ENCODE data around the gene SLC25A44. TPM values are rescaled to one million over a fixed set of nuclear protein-coding genes. Genes with fewer than 3 reads are reported as not detected.

Gene SLC25A44
- total and polyA plus RNA-seq, 9 donors, result 6.8 to 21.0 (median 16.8) TPM

DNA sequence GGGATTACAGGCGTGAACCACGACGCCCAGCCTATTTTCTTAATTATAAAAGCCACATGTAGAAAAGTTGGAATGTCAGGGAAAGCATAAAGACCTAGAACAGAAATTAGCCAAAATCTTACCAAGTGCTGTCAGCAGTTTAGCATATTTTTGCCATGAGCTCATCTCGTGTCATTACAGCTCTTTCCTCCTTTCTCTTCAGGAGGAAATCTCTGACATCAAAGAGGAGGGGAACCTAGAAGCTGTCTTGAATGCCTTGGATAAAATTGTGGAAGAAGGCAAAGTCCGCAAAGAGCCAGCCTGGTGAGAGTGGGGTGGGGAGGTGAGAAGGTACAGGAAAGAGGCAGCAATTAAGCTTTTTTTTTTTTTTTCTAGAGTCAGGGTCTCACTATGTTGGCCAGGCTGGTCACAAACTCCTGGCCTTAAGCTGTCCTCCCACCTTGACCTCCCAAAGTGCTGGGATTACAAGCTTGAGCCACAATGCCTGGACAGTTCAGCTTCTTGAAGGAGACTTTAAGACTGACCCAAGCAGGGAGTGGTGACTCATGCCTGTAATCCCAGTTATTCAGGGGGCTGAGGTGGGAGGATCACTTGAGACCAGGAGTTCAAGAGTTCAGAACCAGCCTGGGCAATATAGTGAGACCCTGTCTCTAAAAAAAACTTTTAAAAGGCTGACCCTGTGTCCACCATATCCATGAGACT is 39.7 kb downstream of the SLC25A44 start:
- Histone ChIP-seq H3K27ac (no peak overlapping the region), H3K9me3 (no peaks in the 10 kb centered on the region), H3K27me3 (no peaks in the 10 kb centered on the region), H3K36me3 (no peaks in the 10 kb centered on the region), H3K4me1 (ENCODE audit: insufficient read depth) (no peaks in the 10 kb centered on the region), H3K4me3 (no peak overlapping the region)
- no peak for TF ChIP-seq POLR2A (IDR thresholded peaks at IDR 0.05)
- no peak for TF ChIP-seq EP300 (IDR thresholded peaks at IDR 0.05)
- TF ChIP-seq, protein P1, sequence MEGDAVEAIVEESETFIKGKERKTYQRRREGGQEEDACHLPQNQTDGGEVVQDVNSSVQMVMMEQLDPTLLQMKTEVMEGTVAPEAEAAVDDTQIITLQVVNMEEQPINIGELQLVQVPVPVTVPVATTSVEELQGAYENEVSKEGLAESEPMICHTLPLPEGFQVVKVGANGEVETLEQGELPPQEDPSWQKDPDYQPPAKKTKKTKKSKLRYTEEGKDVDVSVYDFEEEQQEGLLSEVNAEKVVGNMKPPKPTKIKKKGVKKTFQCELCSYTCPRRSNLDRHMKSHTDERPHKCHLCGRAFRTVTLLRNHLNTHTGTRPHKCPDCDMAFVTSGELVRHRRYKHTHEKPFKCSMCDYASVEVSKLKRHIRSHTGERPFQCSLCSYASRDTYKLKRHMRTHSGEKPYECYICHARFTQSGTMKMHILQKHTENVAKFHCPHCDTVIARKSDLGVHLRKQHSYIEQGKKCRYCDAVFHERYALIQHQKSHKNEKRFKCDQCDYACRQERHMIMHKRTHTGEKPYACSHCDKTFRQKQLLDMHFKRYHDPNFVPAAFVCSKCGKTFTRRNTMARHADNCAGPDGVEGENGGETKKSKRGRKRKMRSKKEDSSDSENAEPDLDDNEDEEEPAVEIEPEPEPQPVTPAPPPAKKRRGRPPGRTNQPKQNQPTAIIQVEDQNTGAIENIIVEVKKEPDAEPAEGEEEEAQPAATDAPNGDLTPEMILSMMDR (IDR thresholded peaks at IDR 0.05), result no peak
- intact Hi-C loops (cut with DNase I), result loop anchor here in 2 of 4 donors (5.0 to 10.0 kb wide), 2 partner anchors 146 to 191 kb away; no protein-coding TSS in a partner anchor
- 77 to 86% (median 85%) methylated on average over 5 of the region's 5 CpGs for WGBS, 3 donors
- no peak for DNase-seq

- Histone ChIP-seq H3K4me3 (no peak overlapping the region), H3K4me1 (ENCODE audit: insufficient read depth) (no peaks in the 10 kb centered on the region), H3K27ac (no peak overlapping the region), H3K36me3 (no peaks in the 10 kb centered on the region), H3K9me3 (no peaks in the 10 kb centered on the region), H3K27me3 (no peaks in the 10 kb centered on the region)
- no peak for TF ChIP-seq EP300 (IDR thresholded peaks at IDR 0.05)
- TF ChIP-seq, protein P1 (IDR thresholded peaks at IDR 0.05), result no peak
- no peak for DNase-seq
- intact Hi-C loops (cut with DNase I), result loop anchor here in 1 of 4 donors (10.0 kb wide), 1 partner anchor 189 kb away; no protein-coding TSS in a partner anchor
- 91 to 95% (median 95%) methylated on average over 12 of the region's 12 CpGs for WGBS, 3 donors
Measured at GRCh38 chr1:156236164-156236563, 42.3 kb downstream of the SLC25A44 start.

DNA sequence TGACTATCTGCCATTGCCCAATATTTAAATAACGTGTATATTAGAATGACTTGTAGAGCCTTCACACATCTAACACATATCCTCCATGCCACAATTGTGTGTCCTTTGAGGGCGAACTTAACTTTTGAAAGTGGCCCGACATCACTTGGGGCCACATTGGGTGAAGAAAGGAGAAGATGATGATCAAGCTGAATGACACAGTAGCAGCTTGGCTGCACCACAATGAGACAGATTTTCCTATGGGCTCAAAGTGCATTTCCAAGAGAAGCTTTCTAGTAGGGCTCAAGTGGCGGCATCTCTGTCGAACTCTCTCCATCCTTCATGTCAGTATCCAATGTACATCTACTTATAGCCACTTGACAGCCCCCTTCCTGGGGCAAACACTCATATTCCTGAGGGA is 44.3 kb downstream of the SLC25A44 start:
- Histone ChIP-seq H3K27me3 (no peaks in the 10 kb centered on the region), H3K36me3 (no peaks in the 10 kb centered on the region), H3K27ac (no peak overlapping the region), H3K4me1 (ENCODE audit: insufficient read depth) (no peaks in the 10 kb centered on the region), H3K4me3 (no peak overlapping the region), H3K9me3 (no peaks in the 10 kb centered on the region)
- 94 to 96% (median 94%) methylated on average over 5 of the region's 5 CpGs for WGBS, 3 donors
- intact Hi-C loops (cut with DNase I), result loop anchor here in 1 of 4 donors (10.0 kb wide), 1 partner anchor 187 kb away; no protein-coding TSS in a partner anchor
- TF ChIP-seq EP300 (IDR thresholded peaks at IDR 0.05), result no peak
- TF ChIP-seq, protein P1 (IDR thresholded peaks at IDR 0.05), result no peak
- no peak for TF ChIP-seq POLR2A (IDR thresholded peaks at IDR 0.05)
- DNase-seq, result no peak

- 59 to 70% (median 66%) methylated on average over 14 to 15 of the region's 15 CpGs for WGBS, 3 donors
Measured at GRCh38 chr1:156241311-156241811, 47.5 kb downstream of the SLC25A44 start.

More at GRCh38 chr1:156241311-156241811, 47.5 kb downstream of the SLC25A44 start:
- H3K36me3 ChIP-seq, result no peaks in the 10 kb centered on the region
- TF ChIP-seq EP300 (IDR thresholded peaks at IDR 0.05) (no peak), POLR2A (IDR thresholded peaks at IDR 0.05) (no peak)
- TF ChIP-seq, protein P1 (IDR thresholded peaks at IDR 0.05), result no peak
- no peak overlapping the region for H3K27ac ChIP-seq
- H3K4me1 ChIP-seq (ENCODE audit: insufficient read depth), result peaks cover 4% of the 10 kb centered on the region
- no peak overlapping the region for H3K4me3 ChIP-seq
- intact Hi-C loops (cut with DNase I), result no loop called here
- no peaks in the 10 kb centered on the region for H3K9me3 ChIP-seq
- no peak for DNase-seq
- H3K27me3 ChIP-seq, result no peaks in the 10 kb centered on the region
